H1 (cell line): ENCODE results near the gene TFDP1. TPM values are rescaled to one million over a fixed set of nuclear protein-coding genes. Genes with fewer than 3 reads are reported as not detected.

Experiments
- CTCF ChIA-PET: fragments of 300-600 bp; sonication (Branson Sonifier 250); formaldehyde crosslinking; loops from one replicate; lab custom pipeline; 2021; ENCODE audit not compliant: partially characterized antibody; lab: Charles Lee
- POLR2A ChIA-PET: fragments of 300-600 bp; sonication (Branson Sonifier 250); formaldehyde crosslinking; loops from one replicate; lab custom pipeline; 2021; ENCODE audit warnings: inconsistent platforms; ENCODE audit not compliant: partially characterized antibody; lab: Charles Lee
- DNase-seq, 2 experiments: peaks; one replicate each; pipeline versions ENCODE4 v3.0.0 to v3.0.0-alpha.2; 2010 to 2022; ENCODE audit warnings: low spot score in 2 of 2, low read depth in 1 of 2, mixed read lengths in 1 of 2
- FAIRE-seq: peaks from 2 replicates; lab custom pipeline; 2011; peaks lifted over from hg19 to GRCh38; lab: Jason Lieb, UNC
- H2AFZ ChIP-seq: 2 replicates; pipeline ENCODE4 v1.8.1; 2012; ENCODE audit warnings: low read length, inconsistent platforms
- H2AK5ac ChIP-seq: 2 replicates; pipeline ENCODE4 v1.6.1; 2013; ENCODE audit warnings: low read depth, low read length
- H2BK120ac ChIP-seq: replicated peaks from 2 replicates; pipeline ENCODE3; 2013; ENCODE audit warnings: low read depth, low read length, inconsistent platforms
- H2BK12ac ChIP-seq: 2 replicates; pipeline ENCODE4 v1.6.1; 2013; ENCODE audit warnings: low read depth, low read length
- H2BK15ac ChIP-seq: 2 replicates; pipeline ENCODE4 v1.6.1; 2013; ENCODE audit warnings: low read length
- H2BK20ac ChIP-seq: 2 replicates; pipeline ENCODE4 v1.6.1; 2013; ENCODE audit warnings: low read length
- H2BK5ac ChIP-seq: 2 replicates; pipeline ENCODE4 v1.6.1; 2013; ENCODE audit warnings: low read depth, low read length
- H3K14ac ChIP-seq: 2 replicates; pipeline ENCODE4 v1.6.1; 2013; ENCODE audit warnings: inconsistent platforms; ENCODE audit not compliant: insufficient read length
- H3K18ac ChIP-seq: 2 replicates; pipeline ENCODE4 v1.6.1; 2013; ENCODE audit warnings: low read length; ENCODE audit errors: extremely low read depth
- H3K23ac ChIP-seq: 2 replicates; pipeline ENCODE4 v1.6.1; 2013; ENCODE audit warnings: inconsistent platforms; ENCODE audit not compliant: insufficient read length
- H3K23me2 ChIP-seq: 2 replicates; pipeline ENCODE4 v1.6.1; 2013; ENCODE audit warnings: low read depth, low read length
- H3K27ac ChIP-seq: 2 replicates; pipeline ENCODE4 v1.6.1; 2011; ENCODE audit warnings: low read depth, low read length, inconsistent platforms
- H3K27me3 ChIP-seq, 4 experiments: replicated peaks in 1 of 4; 1 replicate in 1 of 4; 2 replicates in 3 of 4; pipeline versions ENCODE4 v1.6.1 to v1.8.1; 2011 to 2013; ENCODE audit warnings: low read length in 3 of 4, mild to moderate bottlenecking in 3 of 4, inconsistent platforms in 2 of 4, mixed read lengths in 2 of 4, moderate library complexity in 1 of 4; ENCODE audit not compliant: control insufficient read depth in 3 of 4, insufficient read depth in 3 of 4; ENCODE audit errors: extremely low read depth in 1 of 4
- H3K36me3 ChIP-seq, 4 experiments: 2 replicates each; pipeline versions ENCODE4 v1.6.1 to v1.8.1; 2011 to 2013; ENCODE audit warnings: mild to moderate bottlenecking in 4 of 4, low read length in 3 of 4, moderate library complexity in 2 of 4, control low read depth in 1 of 4, inconsistent platforms in 1 of 4; ENCODE audit not compliant: insufficient read depth in 4 of 4, control insufficient read depth in 2 of 4
- H3K4ac ChIP-seq: replicated peaks from 2 replicates; pipeline ENCODE3; 2013; ENCODE audit warnings: low read length, low read depth, mixed read lengths, inconsistent platforms; ENCODE audit not compliant: insufficient read length
- H3K4me1 ChIP-seq, 4 experiments: replicated peaks in 1 of 4; 1 replicate in 1 of 4; 2 replicates in 3 of 4; pipeline versions ENCODE4 v1.6.1 to v1.8.1; 2011 to 2013; ENCODE audit warnings: low read length in 3 of 4, inconsistent platforms in 2 of 4, mixed read lengths in 1 of 4; ENCODE audit not compliant: insufficient read depth in 4 of 4, control insufficient read depth in 3 of 4
- H3K4me2 ChIP-seq, 2 experiments: 2 replicates each; pipeline versions ENCODE4 v1.6.1 to v1.8.1; 2011 to 2013; ENCODE audit warnings: low read depth in 2 of 2, low read length in 2 of 2, control low read depth in 1 of 2, inconsistent platforms in 1 of 2, mild to moderate bottlenecking in 1 of 2; ENCODE audit not compliant: insufficient read depth in 1 of 2
- H3K4me3 ChIP-seq, 4 experiments: fragments of 200-600, 300-600 bp in 1 of 4; sonication (generic), shearing (Covaris generic), sonication (Bioruptor Twin) in 1 of 4; 2 replicates each; pipeline versions ENCODE4 v1.5.1 to v1.8.1; 2011 to 2016; ENCODE audit warnings: low read length in 4 of 4, low read depth in 3 of 4, control low read depth in 2 of 4, inconsistent platforms in 2 of 4, mild to moderate bottlenecking in 2 of 4, mixed read lengths in 1 of 4, moderate library complexity in 1 of 4; ENCODE audit not compliant: insufficient read depth in 2 of 4; ENCODE audit errors: extremely low read depth in 1 of 4
- H3K56ac ChIP-seq: replicated peaks from 2 replicates; pipeline ENCODE3; 2013; ENCODE audit warnings: low read depth, mild to moderate bottlenecking, mixed read lengths, low read length, inconsistent platforms; ENCODE audit not compliant: insufficient read length
- H3K79me1 ChIP-seq: 2 replicates; pipeline ENCODE4 v1.6.1; 2013; ENCODE audit warnings: low read depth, low read length, control low read depth
- H3K79me2 ChIP-seq, 2 experiments: 2 replicates each; pipeline versions ENCODE4 v1.6.1 to v1.8.1; 2012 to 2013; ENCODE audit warnings: low read length in 2 of 2, mild to moderate bottlenecking in 2 of 2, inconsistent platforms in 1 of 2; ENCODE audit not compliant: insufficient read depth in 2 of 2, control insufficient read depth in 1 of 2
- H3K9ac ChIP-seq, 4 experiments: replicated peaks in 1 of 4; 1 replicate in 1 of 4; 2 replicates in 3 of 4; pipeline versions ENCODE4 v1.6.1 to v1.8.1; 2011 to 2013; ENCODE audit warnings: low read depth in 3 of 4, low read length in 3 of 4, control low read depth in 2 of 4, mild to moderate bottlenecking in 2 of 4, moderate library complexity in 2 of 4, inconsistent platforms in 1 of 4; ENCODE audit errors: extremely low read depth in 1 of 4
- H3K9me3 ChIP-seq, 2 experiments: 2 replicates each; pipeline versions ENCODE4 v1.6.1 to v1.8.1; 2012 to 2013; ENCODE audit warnings: mild to moderate bottlenecking in 2 of 2, moderate library complexity in 2 of 2, control low read depth in 1 of 2, inconsistent platforms in 1 of 2, low read depth in 1 of 2, low read length in 1 of 2, mixed read lengths in 1 of 2; ENCODE audit not compliant: insufficient read depth in 2 of 2
- H4K20me1 ChIP-seq, 2 experiments: replicated peaks in 1 of 2; 2 replicates each; pipeline versions ENCODE3 to v1.8.1; 2011 to 2013; ENCODE audit warnings: inconsistent platforms in 2 of 2, low read length in 2 of 2, mild to moderate bottlenecking in 1 of 2; ENCODE audit not compliant: insufficient read depth in 2 of 2, control insufficient read depth in 1 of 2
- H4K5ac ChIP-seq: 2 replicates; pipeline ENCODE4 v1.6.1; 2013; ENCODE audit warnings: low read length, low read depth, mixed read lengths, inconsistent platforms; ENCODE audit not compliant: insufficient read length
- H4K8ac ChIP-seq: 2 replicates; pipeline ENCODE4 v1.8.0; 2013; ENCODE audit warnings: mild to moderate bottlenecking, moderate library complexity, low read length, inconsistent platforms; ENCODE audit not compliant: insufficient read depth; ENCODE audit errors: extremely low read depth
- H4K91ac ChIP-seq: replicated peaks from 2 replicates; pipeline ENCODE3; 2013; ENCODE audit warnings: low read length, mixed read lengths, inconsistent platforms; ENCODE audit not compliant: insufficient read length
- BACH1 ChIP-seq: IDR thresholded peaks from 2 replicates; pipeline ENCODE4 v1.6.1; 2012; ENCODE audit warnings: low read length, improper control_type of control experiment
- BCL11A ChIP-seq, 2 experiments: IDR thresholded peaks; one replicate each; pipeline ENCODE4 v1.6.1; 2011; ENCODE audit warnings: low read depth in 2 of 2, low read length in 2 of 2, mild to moderate bottlenecking in 2 of 2
- CHD1 ChIP-seq: IDR thresholded peaks from 2 replicates; pipeline ENCODE4 v1.6.1; 2012; ENCODE audit warnings: low read depth, low read length, improper control_type of control experiment
- E2F6 ChIP-seq: IDR thresholded peaks from 2 replicates; pipeline ENCODE4 v1.6.1; 2012; ENCODE audit warnings: inconsistent platforms
- HDAC2 ChIP-seq, 2 experiments: fragments of 300-600 bp in 1 of 2; sonication (generic) in 1 of 2; IDR thresholded peaks; 2 replicates each; pipeline ENCODE4 v1.6.1; 2011 to 2012; ENCODE audit warnings: low read depth in 2 of 2, low read length in 2 of 2, mild to moderate bottlenecking in 2 of 2, moderate library complexity in 2 of 2, borderline replicate concordance in 1 of 2, inconsistent platforms in 1 of 2
- JUN ChIP-seq: IDR thresholded peaks from 2 replicates; pipeline ENCODE4 v1.6.1; 2011; ENCODE audit warnings: low read depth, mild to moderate bottlenecking, improper control_type of control experiment, low read length
- KDM1A ChIP-seq: fragments of 200-600, 300-600 bp; sonication (generic); IDR thresholded peaks from 2 replicates; pipeline ENCODE4 v1.7.1; 2016; ENCODE audit warnings: mild to moderate bottlenecking, low read length, borderline replicate concordance
- MAX ChIP-seq: IDR thresholded peaks from 2 replicates; pipeline ENCODE4 v1.6.1; 2012; ENCODE audit warnings: inconsistent platforms
- PHF8 ChIP-seq: fragments of 200-600 bp; sonication (generic); conservative IDR thresholded peaks from 2 replicates; pipeline ENCODE4 v1.7.1; 2012; ENCODE audit warnings: low read depth, mild to moderate bottlenecking, inconsistent platforms, low read length, moderate library complexity
- RAD21 ChIP-seq, 2 experiments: IDR thresholded peaks in 1 of 2; conservative IDR thresholded peaks in 1 of 2; 2 replicates each; pipeline ENCODE4 v1.6.1; 2011; ENCODE audit warnings: low read depth in 2 of 2, low read length in 2 of 2, improper control_type of control experiment in 1 of 2, inconsistent platforms in 1 of 2, mild to moderate bottlenecking in 1 of 2, moderate library complexity in 1 of 2
- RBBP5 ChIP-seq: IDR thresholded peaks from 2 replicates; pipeline ENCODE4 v1.7.1; 2012; ENCODE audit warnings: low read depth, mild to moderate bottlenecking, inconsistent platforms, low read length, moderate library complexity, borderline replicate concordance
- SRF ChIP-seq: IDR thresholded peaks from 2 replicates; pipeline ENCODE4 v1.6.1; 2011; ENCODE audit warnings: mild to moderate bottlenecking, low read depth, low read length, moderate library complexity
- WGBS, 2 experiments: shearing (Covaris generic) in 1 of 2; methylation state at CpG; one replicate each; pipeline versions ENCODE4 v1.1.6 to v1.1.7; 2013 to 2015; ENCODE audit warnings: low lambda C conversion rate in 2 of 2, mixed read lengths in 2 of 2, inconsistent platforms in 1 of 2, low coverage in 1 of 2, missing lambda C conversion rate in 1 of 2; ENCODE audit not compliant: insufficient replicate concordance in 2 of 2, insufficient coverage in 1 of 2, insufficient read length in 1 of 2; ENCODE audit errors: extremely low coverage in 1 of 2, missing lambda C conversion rate in 1 of 2; 5-methylcytosine and 5-hydroxymethylcytosine counted together
- polyA plus RNA-seq, 7 experiments: library from polyadenylated mRNA; depleted of rRNA in 3 of 7; stranded (reverse) in 5 of 7; unstranded in 2 of 7; fragments of >200 nt in 5 of 7; fragments of 200-250 nt in 2 of 7; gene quantifications; 1 replicate in 5 of 7; 2 replicates in 1 of 7; 4 replicates in 1 of 7; pipeline versions ENCODE4 v1.2.1 to v1.2.3, GENCODE V29; 2011 to 2013; ENCODE audit warnings: missing spikeins in 2 of 7, mixed read lengths in 2 of 7
- total RNA-seq: library from RNA; stranded (reverse); fragmentation: NEBNext Ultra II Directional; extraction: Animal tissue kit (Norgen Biotek cat#: 25700); gene quantifications from 2 replicates; pipeline ENCODE4 v1.2.1, GENCODE V29; 2021

TFDP1 gene
- total and polyA plus RNA-seq, 2 of the 8 experiments (the other 6 are each of a cell fraction or from before 2014, with no cell fraction given) = 43.6 to 81.9 TPM

- Histone ChIP-seq H3K79me2 (no peaks in the 10 kb centered on the region), H2BK120ac (no peak overlapping the region), H3K23ac (no peak overlapping the region), H3K4me3 (no peak overlapping the region), H2BK12ac (no peak overlapping the region), H3K36me3 (no peaks in the 10 kb centered on the region; a peak in 1 of 8 replicates), H2BK15ac (no peak overlapping the region), H2AK5ac (no peak overlapping the region), H3K27ac (no peak overlapping the region), H4K5ac (no peak overlapping the region), H3K4me2 (no peak overlapping the region), H4K8ac (no peak overlapping the region; the same call in 1 of the 2 replicates), H3K4me1 (peaks cover 0 to 2% (median 0%) of the 10 kb centered on the region in 4 experiments; a peak in 2 of 7 replicates), H3K9ac (no peak overlapping the region), H2BK20ac (no peak overlapping the region), H4K20me1 (peaks cover 0 to 5% of the 10 kb centered on the region in 2 experiments), H3K18ac (no peak overlapping the region), H3K4ac (no peak overlapping the region), H4K91ac (no peak overlapping the region), H2AFZ (no peak overlapping the region), H3K14ac (no peak overlapping the region), H2BK5ac (no peak overlapping the region), H3K56ac (no peak overlapping the region), H3K23me2 (peaks cover 5% of the 10 kb centered on the region; the same call in 1 of the 2 replicates), H3K27me3 (no peaks in the 10 kb centered on the region), H3K79me1 (no peaks in the 10 kb centered on the region), H3K9me3 (no peaks in the 10 kb centered on the region)
- DNase-seq = no peak
- no peak for FAIRE-seq
- POLR2A ChIA-PET = no interaction called here
- CTCF ChIA-PET = interaction anchor here (3.7 kb wide), 1 partner anchor 55 kb away, joined by 19 read pairs; no protein-coding TSS in a partner anchor
- WGBS, 2 experiments = 89% methylated on average over 13 of the region's 13 CpGs; no CpG with 5 or more reads in 1 of the 2 experiments
- TF ChIP-seq JUN = no peak
- no peak for TF ChIP-seq CHD1
- no peak for TF ChIP-seq BCL11A (IDR thresholded peaks at IDR 0.05; ENCODE audit: low read depth in 2 of 2, low read length in 2 of 2)
- no peak for TF ChIP-seq KDM1A
- TF ChIP-seq PHF8 = no peak
- no peak for TF ChIP-seq RBBP5
- no peak for TF ChIP-seq RAD21 (IDR thresholded peaks at IDR 0.05 in 1 of 2, conservative IDR thresholded peaks at IDR 0.05 in 1 of 2; ENCODE audit: low read depth in 2 of 2, low read length in 2 of 2)
- no peak for TF ChIP-seq E2F6
- TF ChIP-seq HDAC2 (IDR thresholded peaks at IDR 0.05; ENCODE audit: borderline replicate concordance in 1 of 2, low read depth in 2 of 2, low read length in 2 of 2) = no peak
- no peak for TF ChIP-seq BACH1
- TF ChIP-seq MAX = no peak
- TF ChIP-seq SRF = no peak
These were observed 84.7 kb downstream of the TFDP1 start for GRCh38 chr13:113669231-113669754.
